ENCODE data around the gene TMPRSS11F. TPM values are rescaled to one million over a fixed set of nuclear protein-coding genes. Genes with fewer than 3 reads are reported as not detected.

TMPRSS11F gene
- total RNA-seq, 5 donors from 2014 or later (not counting 1 experiment from before 2014, with no cell fraction given), result not detected

GRCh38 chr4:68110441-68110840, 19.2 kb downstream of the TMPRSS11F start:
- no peaks in the 10 kb centered on the region for H3K4me1 Mint-ChIP-seq
- H3K9me3 ChIP-seq, result no peaks in the 10 kb centered on the region
- no peaks in the 10 kb centered on the region for H3K36me3 ChIP-seq (ENCODE audit: control insufficient read depth in 2 of 2, extremely low read depth in 1 of 2, insufficient read depth in 1 of 2, low read length in 1 of 2)
- ChIA-PET POLR2A (no interaction called here), CTCF (no interaction called here)
- H3K9me3 Mint-ChIP-seq, result peaks cover 0 to 8% (median 5%) of the 10 kb centered on the region in 3 donors
- H3K4me3 ChIP-seq (ENCODE audit: control insufficient read depth in 1 of 2, extremely low read depth in 1 of 2, low read length in 1 of 2), result no peak overlapping the region
- no peaks in the 10 kb centered on the region for H3K27me3 ChIP-seq (replicated peaks in 1 of 2; ENCODE audit: control insufficient read depth in 2 of 2, extremely low read depth in 1 of 2, insufficient read depth in 2 of 2, low read length in 1 of 2)
- H3K36me3 Mint-ChIP-seq, result no peaks in the 10 kb centered on the region
- no CpG with 5 or more reads among the region's 1 CpG for WGBS (ENCODE audit: insufficient coverage)
- no peak overlapping the region for H3K27ac Mint-ChIP-seq
- H3K4me1 ChIP-seq (ENCODE audit: control insufficient read depth in 1 of 2, extremely low read depth in 1 of 2, insufficient read depth in 2 of 2, low read length in 2 of 2), result no peaks in the 10 kb centered on the region
- ATAC-seq (replicated peaks in 1 of 4) (no peak), DNase-seq (no peak)
- peaks cover 0 to 13% of the 10 kb centered on the region in 2 donors for H3K27me3 Mint-ChIP-seq
- no peak overlapping the region for H3K27ac ChIP-seq (ENCODE audit: low read length)
- H3K4me3 Mint-ChIP-seq, result no peak overlapping the region

DNA sequence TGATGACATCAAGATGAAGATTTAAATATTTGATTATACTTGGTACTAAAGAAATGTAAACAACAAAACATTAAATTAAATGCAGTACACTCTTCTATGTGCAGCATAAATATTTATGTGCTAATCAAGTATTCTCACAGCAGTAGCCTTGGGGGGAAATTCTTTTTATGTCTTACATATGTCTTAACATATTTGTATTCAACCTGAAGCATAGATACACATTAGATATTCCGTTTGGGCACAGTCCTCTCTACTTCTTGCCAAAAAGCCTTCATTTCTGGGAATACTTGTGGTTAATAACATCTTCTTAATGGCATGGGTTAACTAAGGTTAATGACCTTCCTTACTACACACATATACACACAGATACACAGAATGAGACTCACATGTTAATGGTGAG, 19.8 kb downstream of the TMPRSS11F start:
- WGBS (ENCODE audit: insufficient coverage), result no CpG with 5 or more reads among the region's 1 CpG
- no peaks in the 10 kb centered on the region for H3K9me3 ChIP-seq
- H3K36me3 Mint-ChIP-seq, result no peaks in the 10 kb centered on the region
- H3K4me3 Mint-ChIP-seq, result no peak overlapping the region
- H3K27me3 ChIP-seq (replicated peaks in 1 of 2; ENCODE audit: control insufficient read depth in 2 of 2, extremely low read depth in 1 of 2, insufficient read depth in 2 of 2, low read length in 1 of 2), result no peaks in the 10 kb centered on the region
- no peaks in the 10 kb centered on the region for H3K4me1 ChIP-seq (ENCODE audit: control insufficient read depth in 1 of 2, extremely low read depth in 1 of 2, insufficient read depth in 2 of 2, low read length in 2 of 2)
- no peak overlapping the region for H3K4me3 ChIP-seq (ENCODE audit: control insufficient read depth in 1 of 2, extremely low read depth in 1 of 2, low read length in 1 of 2)
- ChIA-PET CTCF (no interaction called here), POLR2A (no interaction called here)
- H3K27me3 Mint-ChIP-seq, result peaks cover 0 to 13% of the 10 kb centered on the region in 2 donors
- no peak for DNase-seq
- no peak overlapping the region for H3K27ac ChIP-seq (ENCODE audit: low read length)
- ATAC-seq (replicated peaks in 1 of 4), result no peak
- no peaks in the 10 kb centered on the region for H3K36me3 ChIP-seq (ENCODE audit: control insufficient read depth in 2 of 2, extremely low read depth in 1 of 2, insufficient read depth in 1 of 2, low read length in 1 of 2)
- no peak overlapping the region for H3K27ac Mint-ChIP-seq
- no peaks in the 10 kb centered on the region for H3K4me1 Mint-ChIP-seq
- peaks cover 0 to 8% (median 5%) of the 10 kb centered on the region in 3 donors for H3K9me3 Mint-ChIP-seq

DNA sequence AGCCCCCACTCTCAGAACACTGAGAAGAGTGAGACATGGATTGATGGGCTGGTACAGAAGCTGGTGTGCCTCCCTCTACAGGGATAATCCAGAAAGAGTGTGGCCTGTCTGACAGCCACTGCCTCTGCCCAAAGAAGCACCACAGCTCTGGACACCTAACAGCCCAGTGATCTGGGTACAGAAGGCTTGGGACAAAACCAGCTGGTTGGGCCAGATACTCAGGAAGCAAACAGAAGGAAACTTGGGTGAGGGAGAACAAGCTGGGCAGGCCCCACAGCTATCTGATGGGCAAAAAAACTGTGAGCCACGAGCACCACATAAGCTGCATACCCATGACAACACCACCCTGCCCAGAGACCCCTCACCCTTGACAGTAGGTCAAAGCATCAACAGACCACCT, 46.9 kb downstream of the TMPRSS11F start:
- H3K4me3 ChIP-seq (ENCODE audit: control insufficient read depth in 1 of 2, extremely low read depth in 1 of 2, low read length in 1 of 2), result no peak overlapping the region
- no peak overlapping the region for H3K4me3 Mint-ChIP-seq
- 0% methylated on average over 1 of the region's 1 CpG for WGBS (ENCODE audit: insufficient coverage)
- H3K36me3 ChIP-seq (ENCODE audit: control insufficient read depth in 2 of 2, extremely low read depth in 1 of 2, insufficient read depth in 1 of 2, low read length in 1 of 2), result no peaks in the 10 kb centered on the region
- no peak overlapping the region for H3K27ac ChIP-seq (ENCODE audit: low read length)
- ATAC-seq (replicated peaks in 1 of 4) (no peak), DNase-seq (no peak)
- H3K27ac Mint-ChIP-seq, result no peak overlapping the region
- H3K9me3 ChIP-seq, result no peaks in the 10 kb centered on the region
- H3K9me3 Mint-ChIP-seq, result peaks cover 11 to 14% (median 11%) of the 10 kb centered on the region in 3 donors
- POLR2A ChIA-PET, result no interaction called here
- CTCF ChIA-PET, result no interaction called here
- no peaks in the 10 kb centered on the region for H3K27me3 Mint-ChIP-seq
- H3K27me3 ChIP-seq (replicated peaks in 1 of 2; ENCODE audit: control insufficient read depth in 2 of 2, extremely low read depth in 1 of 2, insufficient read depth in 2 of 2, low read length in 1 of 2), result peaks cover 0 to 2% of the 10 kb centered on the region in 2 experiments
- H3K4me1 ChIP-seq (ENCODE audit: control insufficient read depth in 1 of 2, extremely low read depth in 1 of 2, insufficient read depth in 2 of 2, low read length in 2 of 2), result no peaks in the 10 kb centered on the region
- H3K36me3 Mint-ChIP-seq, result no peaks in the 10 kb centered on the region
- H3K4me1 Mint-ChIP-seq, result no peaks in the 10 kb centered on the region

GRCh38 chr4:68079928-68080327, 49.7 kb downstream of the TMPRSS11F start:
- ATAC-seq (replicated peaks in 1 of 4) (no peak), DNase-seq (no peak)
- Mint-ChIP-seq H3K4me3 (no peak overlapping the region), H3K27ac (no peak overlapping the region), H3K9me3 (no peaks in the 10 kb centered on the region), H3K27me3 (no peaks in the 10 kb centered on the region), H3K36me3 (no peaks in the 10 kb centered on the region), H3K4me1 (no peaks in the 10 kb centered on the region)
- Histone ChIP-seq H3K9me3 (no peaks in the 10 kb centered on the region), H3K4me1 (ENCODE audit: control insufficient read depth in 1 of 2, extremely low read depth in 1 of 2, insufficient read depth in 2 of 2, low read length in 2 of 2) (no peaks in the 10 kb centered on the region), H3K36me3 (ENCODE audit: control insufficient read depth in 2 of 2, extremely low read depth in 1 of 2, insufficient read depth in 1 of 2, low read length in 1 of 2) (no peaks in the 10 kb centered on the region), H3K27ac (ENCODE audit: low read length) (no peak overlapping the region), H3K27me3 (replicated peaks in 1 of 2; ENCODE audit: control insufficient read depth in 2 of 2, extremely low read depth in 1 of 2, insufficient read depth in 2 of 2, low read length in 1 of 2) (peaks cover 0 to 4% of the 10 kb centered on the region in 2 experiments), H3K4me3 (ENCODE audit: control insufficient read depth in 1 of 2, extremely low read depth in 1 of 2, low read length in 1 of 2) (no peak overlapping the region)
- CTCF ChIA-PET, result no interaction called here
- POLR2A ChIA-PET, result no interaction called here

- H3K9me3 ChIP-seq, result no peaks in the 10 kb centered on the region
- peaks cover 0 to 4% of the 10 kb centered on the region in 2 experiments for H3K27me3 ChIP-seq (replicated peaks in 1 of 2; ENCODE audit: control insufficient read depth in 2 of 2, extremely low read depth in 1 of 2, insufficient read depth in 2 of 2, low read length in 1 of 2)
- no peak for ATAC-seq (replicated peaks in 1 of 4)
- ChIA-PET CTCF (no interaction called here), POLR2A (no interaction called here)
- no peak overlapping the region for H3K4me3 ChIP-seq (ENCODE audit: control insufficient read depth in 1 of 2, extremely low read depth in 1 of 2, low read length in 1 of 2)
- no peak overlapping the region for H3K4me3 Mint-ChIP-seq
- peak in 1 of 35 experiments; percentile 4 for DNase-seq
- no peak overlapping the region for H3K27ac Mint-ChIP-seq
- H3K36me3 ChIP-seq (ENCODE audit: control insufficient read depth in 2 of 2, extremely low read depth in 1 of 2, insufficient read depth in 1 of 2, low read length in 1 of 2), result no peaks in the 10 kb centered on the region
- no peaks in the 10 kb centered on the region for H3K4me1 Mint-ChIP-seq
- no peaks in the 10 kb centered on the region for H3K27me3 Mint-ChIP-seq
- H3K4me1 ChIP-seq (ENCODE audit: control insufficient read depth in 1 of 2, extremely low read depth in 1 of 2, insufficient read depth in 2 of 2, low read length in 2 of 2), result no peaks in the 10 kb centered on the region
- no peak overlapping the region for H3K27ac ChIP-seq (ENCODE audit: low read length)
- H3K9me3 Mint-ChIP-seq, result no peaks in the 10 kb centered on the region
- H3K36me3 Mint-ChIP-seq, result no peaks in the 10 kb centered on the region
- WGBS (ENCODE audit: insufficient coverage), result 88% methylated on average over 6 of the region's 8 CpGs
Observed at GRCh38 chr4:68077737-68078136, 51.9 kb downstream of the TMPRSS11F start.

GRCh38 chr4:68077301-68077700, 52.4 kb downstream of the TMPRSS11F start:
- Mint-ChIP-seq H3K9me3 (no peaks in the 10 kb centered on the region), H3K27me3 (no peaks in the 10 kb centered on the region), H3K36me3 (no peaks in the 10 kb centered on the region), H3K4me3 (no peak overlapping the region), H3K27ac (no peak overlapping the region), H3K4me1 (no peaks in the 10 kb centered on the region)
- H3K27me3 ChIP-seq (replicated peaks in 1 of 2; ENCODE audit: control insufficient read depth in 2 of 2, extremely low read depth in 1 of 2, insufficient read depth in 2 of 2, low read length in 1 of 2), result peaks cover 0 to 4% of the 10 kb centered on the region in 2 experiments
- DNase-seq, result no peak
- H3K27ac ChIP-seq (ENCODE audit: low read length), result no peak overlapping the region
- no peak for ATAC-seq (replicated peaks in 1 of 4)
- no peaks in the 10 kb centered on the region for H3K4me1 ChIP-seq (ENCODE audit: control insufficient read depth in 1 of 2, extremely low read depth in 1 of 2, insufficient read depth in 2 of 2, low read length in 2 of 2)
- ChIA-PET CTCF (no interaction called here), POLR2A (no interaction called here)
- H3K9me3 ChIP-seq, result no peaks in the 10 kb centered on the region
- H3K36me3 ChIP-seq (ENCODE audit: control insufficient read depth in 2 of 2, extremely low read depth in 1 of 2, insufficient read depth in 1 of 2, low read length in 1 of 2), result no peaks in the 10 kb centered on the region
- no peak overlapping the region for H3K4me3 ChIP-seq (ENCODE audit: control insufficient read depth in 1 of 2, extremely low read depth in 1 of 2, low read length in 1 of 2)

- CTCF ChIA-PET, result no interaction called here
Observed at GRCh38 chr4:68076194-68076593, 53.5 kb downstream of the TMPRSS11F start.

More at GRCh38 chr4:68076194-68076593, 53.5 kb downstream of the TMPRSS11F start:
- Histone ChIP-seq H3K27me3 (replicated peaks in 1 of 2; ENCODE audit: control insufficient read depth in 2 of 2, extremely low read depth in 1 of 2, insufficient read depth in 2 of 2, low read length in 1 of 2) (peaks cover 0 to 4% of the 10 kb centered on the region in 2 experiments), H3K9me3 (no peaks in the 10 kb centered on the region), H3K4me3 (ENCODE audit: control insufficient read depth in 1 of 2, extremely low read depth in 1 of 2, low read length in 1 of 2) (no peak overlapping the region), H3K4me1 (ENCODE audit: control insufficient read depth in 1 of 2, extremely low read depth in 1 of 2, insufficient read depth in 2 of 2, low read length in 2 of 2) (no peaks in the 10 kb centered on the region), H3K36me3 (ENCODE audit: control insufficient read depth in 2 of 2, extremely low read depth in 1 of 2, insufficient read depth in 1 of 2, low read length in 1 of 2) (no peaks in the 10 kb centered on the region), H3K27ac (ENCODE audit: low read length) (no peak overlapping the region)
- WGBS (ENCODE audit: insufficient coverage), result no CpG with 5 or more reads among the region's 2 CpGs
- Mint-ChIP-seq H3K27ac (no peak overlapping the region), H3K4me3 (no peak overlapping the region), H3K9me3 (no peaks in the 10 kb centered on the region), H3K4me1 (no peaks in the 10 kb centered on the region), H3K36me3 (no peaks in the 10 kb centered on the region), H3K27me3 (no peaks in the 10 kb centered on the region)
- DNase-seq, result no peak
- ATAC-seq (replicated peaks in 1 of 4), result no peak
- POLR2A ChIA-PET, result no interaction called here

Measured in T-cell (primary cell).